PFSK-1 (cell line): Measurements from ENCODE around the gene MBLAC1.

Source experiments
- POLR2AphosphoS5 ChIP-seq: IDR thresholded peaks from 2 replicates; pipeline ENCODE4 v1.6.1; 2012; ENCODE audit warnings: low read depth, mild to moderate bottlenecking, control low read depth, low read length, moderate library complexity
- TF ChIP-seq, protein P1 (sequence below), 2 experiments: IDR thresholded peaks; 2 replicates each; pipeline versions ENCODE4 v1.6.1 to v1.8.0; 2011 to 2012; ENCODE audit warnings: low read depth in 2 of 2, low read length in 2 of 2, control low read depth in 1 of 2, inconsistent platforms in 1 of 2, mild to moderate bottlenecking in 1 of 2, moderate library complexity in 1 of 2; ENCODE audit not compliant: insufficient read depth in 1 of 2

DNA sequence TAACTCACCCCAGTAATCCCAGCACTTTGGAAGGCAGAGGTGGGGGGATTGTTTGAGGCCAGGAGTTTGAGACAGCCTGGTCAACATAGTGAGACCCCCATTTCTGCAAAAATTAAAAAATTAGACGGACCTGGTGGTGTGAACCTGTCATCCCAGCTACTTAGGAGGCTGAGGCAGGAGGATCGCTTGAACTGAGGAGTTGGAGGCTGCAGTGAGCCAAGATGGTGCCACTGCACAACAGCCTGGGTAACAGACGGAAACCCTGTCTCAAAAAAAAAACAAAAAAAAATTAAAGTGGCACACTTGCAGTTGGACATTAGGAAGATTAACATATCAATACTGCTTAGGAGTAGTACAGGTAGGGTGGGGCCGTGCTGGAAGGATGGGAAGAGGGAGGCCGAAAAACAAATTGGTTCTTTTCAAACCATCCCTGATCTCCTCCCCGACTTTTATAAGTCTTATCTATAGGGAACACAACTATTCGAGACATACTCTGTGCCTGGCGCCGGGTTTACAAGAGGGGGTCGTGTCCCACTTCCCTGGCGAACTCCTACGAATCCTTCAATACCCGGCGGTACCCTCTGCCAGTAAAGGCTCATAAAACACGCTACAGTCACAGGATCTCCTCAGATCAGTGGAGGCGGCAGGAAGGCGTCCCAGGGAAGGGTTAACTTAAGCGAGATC, 8.2 kb upstream of the MBLAC1 start:
- no peak for TF ChIP-seq POLR2AphosphoS5
- TF ChIP-seq, protein P1, sequence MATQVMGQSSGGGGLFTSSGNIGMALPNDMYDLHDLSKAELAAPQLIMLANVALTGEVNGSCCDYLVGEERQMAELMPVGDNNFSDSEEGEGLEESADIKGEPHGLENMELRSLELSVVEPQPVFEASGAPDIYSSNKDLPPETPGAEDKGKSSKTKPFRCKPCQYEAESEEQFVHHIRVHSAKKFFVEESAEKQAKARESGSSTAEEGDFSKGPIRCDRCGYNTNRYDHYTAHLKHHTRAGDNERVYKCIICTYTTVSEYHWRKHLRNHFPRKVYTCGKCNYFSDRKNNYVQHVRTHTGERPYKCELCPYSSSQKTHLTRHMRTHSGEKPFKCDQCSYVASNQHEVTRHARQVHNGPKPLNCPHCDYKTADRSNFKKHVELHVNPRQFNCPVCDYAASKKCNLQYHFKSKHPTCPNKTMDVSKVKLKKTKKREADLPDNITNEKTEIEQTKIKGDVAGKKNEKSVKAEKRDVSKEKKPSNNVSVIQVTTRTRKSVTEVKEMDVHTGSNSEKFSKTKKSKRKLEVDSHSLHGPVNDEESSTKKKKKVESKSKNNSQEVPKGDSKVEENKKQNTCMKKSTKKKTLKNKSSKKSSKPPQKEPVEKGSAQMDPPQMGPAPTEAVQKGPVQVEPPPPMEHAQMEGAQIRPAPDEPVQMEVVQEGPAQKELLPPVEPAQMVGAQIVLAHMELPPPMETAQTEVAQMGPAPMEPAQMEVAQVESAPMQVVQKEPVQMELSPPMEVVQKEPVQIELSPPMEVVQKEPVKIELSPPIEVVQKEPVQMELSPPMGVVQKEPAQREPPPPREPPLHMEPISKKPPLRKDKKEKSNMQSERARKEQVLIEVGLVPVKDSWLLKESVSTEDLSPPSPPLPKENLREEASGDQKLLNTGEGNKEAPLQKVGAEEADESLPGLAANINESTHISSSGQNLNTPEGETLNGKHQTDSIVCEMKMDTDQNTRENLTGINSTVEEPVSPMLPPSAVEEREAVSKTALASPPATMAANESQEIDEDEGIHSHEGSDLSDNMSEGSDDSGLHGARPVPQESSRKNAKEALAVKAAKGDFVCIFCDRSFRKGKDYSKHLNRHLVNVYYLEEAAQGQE (IDR thresholded peaks at IDR 0.05; ENCODE audit: insufficient read depth in 1 of 2, low read depth in 2 of 2, low read length in 2 of 2) = no peak
